BLaER1 treated with 17β-estradiol and CSF1 and Interleukin-3, amounts not matched to agents 10 nM and 100 nM (cell line): ENCODE data around the gene MYOD1.

Experiments used
- H3K27ac ChIP-seq, 11 experiments: shearing (Covaris generic); formaldehyde crosslinking; 2 replicates each; pipeline ENCODE4 v1.8.1; 2022
- H3K27me3 ChIP-seq, 11 experiments: shearing (Covaris generic); formaldehyde crosslinking; 2 replicates each; pipeline ENCODE4 v1.8.1; 2022
- H3K36me3 ChIP-seq, 11 experiments: shearing (Covaris generic); formaldehyde crosslinking; 2 replicates each; pipeline ENCODE4 v1.8.1; 2022
- H3K4me1 ChIP-seq, 10 experiments: shearing (Covaris generic); formaldehyde crosslinking; 2 replicates each; pipeline ENCODE4 v1.8.1; 2022
- H3K4me2 ChIP-seq, 11 experiments: shearing (Covaris generic); formaldehyde crosslinking; 2 replicates each; pipeline ENCODE4 v1.8.1; 2022
- H3K4me3 ChIP-seq, 10 experiments: shearing (Covaris generic); formaldehyde crosslinking; 2 replicates each; pipeline ENCODE4 v1.8.1; 2022
- H3K9ac ChIP-seq, 11 experiments: shearing (Covaris generic); formaldehyde crosslinking; 2 replicates each; pipeline ENCODE4 v1.8.1; 2022
- H3K9me3 ChIP-seq, 11 experiments: shearing (Covaris generic); formaldehyde crosslinking; replicated peaks in 1 of 11; 2 replicates each; pipeline ENCODE4 v1.8.1; 2022
- H4K20me1 ChIP-seq, 11 experiments: shearing (Covaris generic); formaldehyde crosslinking; 2 replicates each; pipeline ENCODE4 v1.8.1; 2022
- Cebpa-rat ChIP-seq, 11 experiments: shearing (Covaris generic); IDR thresholded peaks; 2 replicates each; pipeline ENCODE4 v1.8.1; 2022

MYOD1 gene

GRCh38 chr11:17699147-17700114, 19.9 kb upstream of the MYOD1 start:
- Histone ChIP-seq H3K4me1 (peaks cover 0 to 7% (median 0%) of the 10 kb centered on the region in 10 experiments; a peak in 1 of 20 replicates), H4K20me1 (no peaks in the 10 kb centered on the region), H3K36me3 (no peaks in the 10 kb centered on the region), H3K27me3 (no peaks in the 10 kb centered on the region), H3K9me3 (peaks cover 0 to 12% (median 7%) of the 10 kb centered on the region in 11 experiments; a peak in 9 of 22 replicates), H3K4me2 (no peak overlapping the region), H3K4me3 (no peak overlapping the region), H3K9ac (no peak overlapping the region), H3K27ac (no peak overlapping the region)
- no peak for TF ChIP-seq Cebpa-rat (IDR thresholded peaks at IDR 0.05)

- Histone ChIP-seq H3K4me1 (peaks cover 0 to 7% (median 0%) of the 10 kb centered on the region in 10 experiments; a peak in 1 of 20 replicates), H3K27me3 (no peaks in the 10 kb centered on the region), H3K9me3 (peaks cover 0 to 12% (median 7%) of the 10 kb centered on the region in 11 experiments; a peak in 9 of 22 replicates), H3K27ac (no peak overlapping the region), H4K20me1 (no peaks in the 10 kb centered on the region), H3K4me2 (no peak overlapping the region), H3K36me3 (no peaks in the 10 kb centered on the region), H3K9ac (no peak overlapping the region), H3K4me3 (no peak overlapping the region)
- no peak for TF ChIP-seq Cebpa-rat (IDR thresholded peaks at IDR 0.05)
These were observed 18.4 kb upstream of the MYOD1 start for GRCh38 chr11:17700991-17701390.

- H3K36me3 ChIP-seq = no peaks in the 10 kb centered on the region
- no peak overlapping the region for H3K4me3 ChIP-seq
- no peak overlapping the region for H3K27ac ChIP-seq
- peaks cover 0 to 7% (median 0%) of the 10 kb centered on the region in 10 experiments; a peak in 1 of 20 replicates for H3K4me1 ChIP-seq
- peaks cover 0 to 12% (median 7%) of the 10 kb centered on the region in 11 experiments; a peak in 9 of 22 replicates for H3K9me3 ChIP-seq
- no peak overlapping the region for H3K4me2 ChIP-seq
- H4K20me1 ChIP-seq = no peaks in the 10 kb centered on the region
- no peak for TF ChIP-seq Cebpa-rat (IDR thresholded peaks at IDR 0.05)
- no peak overlapping the region for H3K9ac ChIP-seq
- H3K27me3 ChIP-seq = no peaks in the 10 kb centered on the region
These were observed 16.5 kb upstream of the MYOD1 start for GRCh38 chr11:17702876-17703275.

- Histone ChIP-seq H3K4me2 (no peak overlapping the region), H3K27me3 (no peaks in the 10 kb centered on the region), H3K36me3 (no peaks in the 10 kb centered on the region), H3K9ac (no peak overlapping the region), H4K20me1 (no peaks in the 10 kb centered on the region), H3K9me3 (peaks cover 0 to 12% (median 7%) of the 10 kb centered on the region in 11 experiments; a peak in 9 of 22 replicates), H3K27ac (no peak overlapping the region), H3K4me3 (no peak overlapping the region), H3K4me1 (peaks cover 0 to 7% (median 0%) of the 10 kb centered on the region in 10 experiments; a peak in 1 of 20 replicates)
- TF ChIP-seq Cebpa-rat (IDR thresholded peaks at IDR 0.05) = no peak
These were observed 15.4 kb upstream of the MYOD1 start for GRCh38 chr11:17703951-17704350.

- Histone ChIP-seq H3K9ac (no peak overlapping the region), H3K4me2 (no peak overlapping the region), H3K4me1 (peaks cover 0 to 3% (median 0%) of the 10 kb centered on the region in 10 experiments; a peak in 1 of 20 replicates), H4K20me1 (no peaks in the 10 kb centered on the region), H3K9me3 (peaks cover 0 to 12% (median 7%) of the 10 kb centered on the region in 11 experiments; a peak in 9 of 22 replicates), H3K27ac (no peak overlapping the region), H3K36me3 (no peaks in the 10 kb centered on the region), H3K27me3 (no peaks in the 10 kb centered on the region), H3K4me3 (no peak overlapping the region)
- no peak for TF ChIP-seq Cebpa-rat (IDR thresholded peaks at IDR 0.05)
These were observed 11.5 kb upstream of the MYOD1 start for GRCh38 chr11:17707830-17708229.

- no peak overlapping the region for H3K27ac ChIP-seq
- no peak overlapping the region for H3K4me3 ChIP-seq
- H3K27me3 ChIP-seq = no peaks in the 10 kb centered on the region; a peak in 1 of 22 replicates
- H4K20me1 ChIP-seq = peaks cover 0 to 4% (median 0%) of the 10 kb centered on the region in 11 experiments; a peak in 1 of 22 replicates
- no peak for TF ChIP-seq Cebpa-rat (IDR thresholded peaks at IDR 0.05)
- H3K9me3 ChIP-seq = no peaks in the 10 kb centered on the region
- H3K4me2 ChIP-seq = no peak overlapping the region
- H3K9ac ChIP-seq = no peak overlapping the region
- no peaks in the 10 kb centered on the region for H3K4me1 ChIP-seq
- no peaks in the 10 kb centered on the region for H3K36me3 ChIP-seq
These were observed 7.5 kb upstream of the MYOD1 start for GRCh38 chr11:17711836-17712235.

- Histone ChIP-seq H3K4me3 (no peak overlapping the region), H3K27me3 (peaks cover 0 to 18% (median 12%) of the 10 kb centered on the region in 11 experiments; a peak in 17 of 22 replicates), H3K4me2 (no peak overlapping the region), H3K27ac (no peak overlapping the region), H3K36me3 (no peaks in the 10 kb centered on the region), H3K9me3 (no peaks in the 10 kb centered on the region), H3K9ac (no peak overlapping the region), H4K20me1 (peaks cover 0 to 4% (median 0%) of the 10 kb centered on the region in 11 experiments; a peak in 1 of 22 replicates), H3K4me1 (no peaks in the 10 kb centered on the region)
- TF ChIP-seq Cebpa-rat (IDR thresholded peaks at IDR 0.05) = no peak
These were observed 5.5 kb upstream of the MYOD1 start for GRCh38 chr11:17713851-17714250.

GRCh38 chr11:17714356-17714854, 5.0 kb upstream of the MYOD1 start:
- Histone ChIP-seq H4K20me1 (peaks cover 0 to 4% (median 0%) of the 10 kb centered on the region in 11 experiments; a peak in 1 of 22 replicates), H3K4me2 (no peak overlapping the region), H3K27me3 (peaks cover 0 to 23% (median 15%) of the 10 kb centered on the region in 11 experiments; a peak in 19 of 22 replicates), H3K4me1 (no peaks in the 10 kb centered on the region), H3K9me3 (no peaks in the 10 kb centered on the region), H3K4me3 (no peak overlapping the region), H3K27ac (no peak overlapping the region), H3K36me3 (no peaks in the 10 kb centered on the region), H3K9ac (no peak overlapping the region)
- TF ChIP-seq Cebpa-rat (IDR thresholded peaks at IDR 0.05) = no peak

GRCh38 chr11:17714870-17715269, 4.5 kb upstream of the MYOD1 start:
- TF ChIP-seq Cebpa-rat (IDR thresholded peaks at IDR 0.05) = no peak
- Histone ChIP-seq H3K36me3 (no peaks in the 10 kb centered on the region), H3K27me3 (peaks cover 4 to 27% (median 20%) of the 10 kb centered on the region in 11 experiments), H3K4me2 (no peak overlapping the region), H3K4me3 (no peak overlapping the region), H3K9ac (no peak overlapping the region), H3K4me1 (no peaks in the 10 kb centered on the region), H3K9me3 (peaks cover 0 to 3% (median 2%) of the 10 kb centered on the region in 11 experiments; a peak in 13 of 22 replicates), H3K27ac (no peak overlapping the region), H4K20me1 (peaks cover 0 to 4% (median 0%) of the 10 kb centered on the region in 11 experiments; a peak in 1 of 22 replicates)
